Measurements from ENCODE around the gene ARHGAP6.

DNA sequence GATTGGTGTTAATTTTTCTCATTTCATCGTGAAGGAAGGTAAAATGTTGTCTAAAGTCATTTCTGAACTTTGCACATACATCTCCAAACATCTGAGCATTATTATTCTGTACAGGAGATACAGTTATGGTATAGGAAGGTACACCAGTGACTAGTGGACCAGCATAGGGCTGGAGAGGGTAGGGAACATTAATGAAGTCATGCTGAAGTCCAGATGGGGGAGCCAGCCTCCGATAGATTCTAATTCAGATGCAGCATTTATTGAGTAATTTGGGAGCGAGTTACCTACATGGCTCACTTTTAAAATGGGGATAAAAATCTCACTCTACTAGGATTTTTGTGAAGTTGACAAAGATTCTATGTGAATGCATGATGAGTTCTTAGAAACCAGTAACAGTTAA is 337.6 kb downstream of the ARHGAP6 start:
- TF ChIP-seq POLR2A (IDR thresholded peaks at IDR 0.05) (no peak), CTCF (IDR thresholded peaks at IDR 0.05) (no peak)

Measured in heart left ventricle (tissue), 13 donors.